ENCODE results near the gene PHF1. TPM values are rescaled to one million over a fixed set of nuclear protein-coding genes. Genes with fewer than 3 reads are reported as not detected.

Gene PHF1
- total and polyA plus RNA-seq, 4 donors = 7.2 to 13.5 (median 11.5) TPM

DNA sequence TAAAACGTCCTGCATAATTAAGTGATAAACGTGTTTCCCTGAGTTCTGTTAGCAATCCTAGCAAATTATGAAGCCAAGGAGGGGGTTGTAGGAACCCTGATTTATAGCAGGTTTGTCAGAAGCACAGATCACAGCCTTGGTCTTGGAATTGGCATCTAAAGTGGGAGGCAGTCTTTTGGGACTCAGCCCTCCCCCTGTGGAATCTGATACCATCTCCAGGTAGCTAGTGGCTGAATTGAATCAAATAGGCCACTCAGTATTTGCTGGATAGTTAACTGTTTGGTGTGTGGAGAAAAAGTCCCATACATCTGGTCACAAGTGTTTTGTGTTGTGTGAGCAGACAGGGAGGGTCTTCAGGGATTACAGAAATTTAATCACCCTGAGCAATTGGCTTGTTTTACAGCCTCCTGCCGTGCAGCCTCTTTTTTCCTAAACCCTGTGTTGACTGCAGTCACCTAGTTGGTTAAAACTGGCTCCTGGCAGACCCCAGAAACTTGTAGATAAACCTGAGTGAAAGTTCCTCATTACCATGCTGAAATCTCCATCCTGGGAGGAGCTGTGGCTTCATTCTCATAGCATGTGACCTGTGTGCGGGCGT, 38.2 kb upstream of the PHF1 start:
- Histone ChIP-seq H3K27ac (ENCODE audit: low read depth in 1 of 2, low read length in 2 of 2) (no peak overlapping the region), H3K9me3 (ENCODE audit: control insufficient read depth in 4 of 4, low read length in 3 of 4) (no peaks in the 10 kb centered on the region), H3K9ac (ENCODE audit: low read depth in 1 of 2, low read length in 2 of 2) (no peak overlapping the region), H3K4me3 (ENCODE audit: low read depth in 1 of 3, low read length in 3 of 3) (no peak overlapping the region), H3K27me3 (ENCODE audit: control insufficient read depth in 4 of 4, insufficient read depth in 4 of 4, low read length in 3 of 4) (no peaks in the 10 kb centered on the region), H3K4me1 (ENCODE audit: control insufficient read depth in 4 of 4, insufficient read depth in 4 of 4, low read length in 3 of 4) (peaks cover 2 to 12% (median 8%) of the 10 kb centered on the region in 4 donors), H3K36me3 (ENCODE audit: control insufficient read depth in 4 of 4, insufficient read depth in 3 of 4, low read depth in 1 of 4, low read length in 3 of 4) (no peaks in the 10 kb centered on the region)
- WGBS = 68% methylated on average over 5 of the region's 5 CpGs
- TF ChIP-seq, protein P1, sequence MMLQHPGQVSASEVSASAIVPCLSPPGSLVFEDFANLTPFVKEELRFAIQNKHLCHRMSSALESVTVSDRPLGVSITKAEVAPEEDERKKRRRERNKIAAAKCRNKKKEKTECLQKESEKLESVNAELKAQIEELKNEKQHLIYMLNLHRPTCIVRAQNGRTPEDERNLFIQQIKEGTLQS (IDR thresholded peaks at IDR 0.05) = no peak
- no peak for TF ChIP-seq MAX (IDR thresholded peaks at IDR 0.05)
- TF ChIP-seq JUND (IDR thresholded peaks at IDR 0.05) = no peak
- TF ChIP-seq NR2F2 (IDR thresholded peaks at IDR 0.05) = no peak
- TF ChIP-seq RXRA (IDR thresholded peaks at IDR 0.05) = no peak
- TF ChIP-seq TAF1 (conservative IDR thresholded peaks at IDR 0.05) = no peak
- TF ChIP-seq, protein P2, sequence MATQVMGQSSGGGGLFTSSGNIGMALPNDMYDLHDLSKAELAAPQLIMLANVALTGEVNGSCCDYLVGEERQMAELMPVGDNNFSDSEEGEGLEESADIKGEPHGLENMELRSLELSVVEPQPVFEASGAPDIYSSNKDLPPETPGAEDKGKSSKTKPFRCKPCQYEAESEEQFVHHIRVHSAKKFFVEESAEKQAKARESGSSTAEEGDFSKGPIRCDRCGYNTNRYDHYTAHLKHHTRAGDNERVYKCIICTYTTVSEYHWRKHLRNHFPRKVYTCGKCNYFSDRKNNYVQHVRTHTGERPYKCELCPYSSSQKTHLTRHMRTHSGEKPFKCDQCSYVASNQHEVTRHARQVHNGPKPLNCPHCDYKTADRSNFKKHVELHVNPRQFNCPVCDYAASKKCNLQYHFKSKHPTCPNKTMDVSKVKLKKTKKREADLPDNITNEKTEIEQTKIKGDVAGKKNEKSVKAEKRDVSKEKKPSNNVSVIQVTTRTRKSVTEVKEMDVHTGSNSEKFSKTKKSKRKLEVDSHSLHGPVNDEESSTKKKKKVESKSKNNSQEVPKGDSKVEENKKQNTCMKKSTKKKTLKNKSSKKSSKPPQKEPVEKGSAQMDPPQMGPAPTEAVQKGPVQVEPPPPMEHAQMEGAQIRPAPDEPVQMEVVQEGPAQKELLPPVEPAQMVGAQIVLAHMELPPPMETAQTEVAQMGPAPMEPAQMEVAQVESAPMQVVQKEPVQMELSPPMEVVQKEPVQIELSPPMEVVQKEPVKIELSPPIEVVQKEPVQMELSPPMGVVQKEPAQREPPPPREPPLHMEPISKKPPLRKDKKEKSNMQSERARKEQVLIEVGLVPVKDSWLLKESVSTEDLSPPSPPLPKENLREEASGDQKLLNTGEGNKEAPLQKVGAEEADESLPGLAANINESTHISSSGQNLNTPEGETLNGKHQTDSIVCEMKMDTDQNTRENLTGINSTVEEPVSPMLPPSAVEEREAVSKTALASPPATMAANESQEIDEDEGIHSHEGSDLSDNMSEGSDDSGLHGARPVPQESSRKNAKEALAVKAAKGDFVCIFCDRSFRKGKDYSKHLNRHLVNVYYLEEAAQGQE (IDR thresholded peaks at IDR 0.05) = no peak
- no peak for TF ChIP-seq FOXA1 (IDR thresholded peaks at IDR 0.05)
- TF ChIP-seq EGR1 (IDR thresholded peaks at IDR 0.05; ENCODE audit: low read depth in 2 of 2) = no peak
- TF ChIP-seq FOXA2 (IDR thresholded peaks at IDR 0.05) = no peak
- TF ChIP-seq YY1 (IDR thresholded peaks at IDR 0.05) = no peak
- no peak for TF ChIP-seq HNF4A (conservative IDR thresholded peaks at IDR 0.05)
- TF ChIP-seq SP1 (IDR thresholded peaks at IDR 0.05) = no peak
- DNase-seq (ENCODE audit: low spot score) = no peak

DNA sequence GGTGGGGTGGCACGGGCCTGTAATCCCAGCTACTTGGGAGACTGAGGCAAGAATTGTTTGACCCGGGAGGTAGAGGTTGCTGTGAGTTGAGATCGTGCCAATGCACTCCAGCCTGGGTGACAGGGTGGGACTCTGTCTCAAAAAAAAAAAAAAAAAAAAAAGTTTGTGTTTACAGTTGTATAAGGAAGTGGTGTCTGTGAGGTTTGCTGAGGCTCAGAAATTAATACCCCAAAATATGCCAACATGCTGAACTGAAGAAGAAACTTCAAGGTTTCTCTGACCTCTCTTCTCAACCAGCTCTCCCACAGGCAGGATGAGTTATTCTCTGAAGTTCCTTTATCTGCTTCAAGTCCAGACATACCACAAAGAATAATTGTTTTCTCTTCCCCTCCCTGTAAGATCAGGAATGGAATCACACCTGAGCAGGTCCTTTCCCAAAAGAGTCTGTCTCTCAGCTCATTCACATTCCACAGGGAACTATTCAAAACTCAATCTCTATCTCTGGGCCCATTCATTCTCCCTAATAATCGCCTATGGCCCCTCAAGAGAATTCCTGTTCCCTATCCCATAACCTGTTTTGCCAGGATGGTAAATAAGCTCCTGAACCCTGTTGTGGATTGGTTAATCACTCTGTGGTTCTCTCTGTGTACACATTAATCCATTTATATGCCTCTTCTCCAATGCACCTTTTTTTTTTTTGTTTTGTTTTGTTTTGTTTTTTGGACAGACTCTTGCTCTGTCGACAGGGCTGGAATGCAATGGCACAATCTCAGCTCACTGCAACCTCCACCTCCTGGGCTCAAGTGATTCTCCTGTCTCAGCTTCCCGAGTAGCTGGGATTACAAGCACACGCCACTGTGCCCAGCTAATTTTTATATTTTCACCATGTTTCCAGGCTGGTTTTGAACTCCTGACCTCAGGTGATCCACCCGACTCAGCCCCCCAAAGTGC, 36.6 kb upstream of the PHF1 start:
- 65% methylated on average over 8 of the region's 8 CpGs for WGBS
- no peaks in the 10 kb centered on the region for H3K36me3 ChIP-seq (ENCODE audit: control insufficient read depth in 4 of 4, insufficient read depth in 3 of 4, low read depth in 1 of 4, low read length in 3 of 4)
- no peak overlapping the region for H3K9ac ChIP-seq (ENCODE audit: low read depth in 1 of 2, low read length in 2 of 2)
- peaks cover 2 to 12% (median 8%) of the 10 kb centered on the region in 4 donors for H3K4me1 ChIP-seq (ENCODE audit: control insufficient read depth in 4 of 4, insufficient read depth in 4 of 4, low read length in 3 of 4)
- no peaks in the 10 kb centered on the region for H3K9me3 ChIP-seq (ENCODE audit: control insufficient read depth in 4 of 4, low read length in 3 of 4)
- H3K27me3 ChIP-seq (ENCODE audit: control insufficient read depth in 4 of 4, insufficient read depth in 4 of 4, low read length in 3 of 4) = no peaks in the 10 kb centered on the region
- no peak for DNase-seq (ENCODE audit: low spot score)
- no peak overlapping the region for H3K27ac ChIP-seq (ENCODE audit: low read depth in 1 of 2, low read length in 2 of 2)
- H3K4me3 ChIP-seq (ENCODE audit: low read depth in 1 of 3, low read length in 3 of 3) = no peak overlapping the region
- TF ChIP-seq CTCF (IDR thresholded peaks at IDR 0.05; ENCODE audit: low read depth, low read length, missing input control) (no peak), FOXA1 (IDR thresholded peaks at IDR 0.05) (no peak), EGR1 (IDR thresholded peaks at IDR 0.05; ENCODE audit: low read depth in 2 of 2) (no peak), YY1 (IDR thresholded peaks at IDR 0.05) (no peak), RXRA (IDR thresholded peaks at IDR 0.05) (no peak), SP1 (IDR thresholded peaks at IDR 0.05) (no peak), GABPA (IDR thresholded peaks at IDR 0.05 in 1 of 2, conservative IDR thresholded peaks at IDR 0.05 in 1 of 2) (no peak), ZBTB33 (IDR thresholded peaks at IDR 0.05) (no peak), MAX (IDR thresholded peaks at IDR 0.05) (no peak), HNF4G (IDR thresholded peaks at IDR 0.05) (no peak), NR2F2 (IDR thresholded peaks at IDR 0.05) (no peak)
- TF ChIP-seq, protein P2 (IDR thresholded peaks at IDR 0.05) = no peak
- TF ChIP-seq, protein P1 (IDR thresholded peaks at IDR 0.05) = no peak

Measured in liver (tissue), 9 donors.